ENCODE data around the gene DCAF6.
A peak's percentile ranks its signal among the peaks of the same experiment; 100 is the strongest.
"Not testable (repeated sequence)": the region's sequence is repeated elsewhere in the genome, so short reads cannot be mapped to it uniquely, and the experiment has no call there.

The DCAF6 gene

GRCh38 chr1:168009322-168009721 is 72.8 kb downstream of the DCAF6 start:
- no peak for DNase-seq (ENCODE audit: low read depth in 2 of 2)

GRCh38 chr1:168019407-168019806 is 82.9 kb downstream of the DCAF6 start:
- DNase-seq (ENCODE audit: low read depth in 2 of 2), result no peak

- DNase-seq (ENCODE audit: low read depth in 2 of 2), result no peak
Observed at GRCh38 chr1:168031198-168031597, 94.7 kb downstream of the DCAF6 start.

GRCh38 chr1:168031627-168032026 is 95.1 kb downstream of the DCAF6 start:
- DNase-seq (ENCODE audit: low read depth in 2 of 2), result no peak

GRCh38 chr1:168032029-168032428 is 95.5 kb downstream of the DCAF6 start:
- no peak for DNase-seq (ENCODE audit: low read depth in 2 of 2)

GRCh38 chr1:168035345-168035744 is 98.9 kb downstream of the DCAF6 start:
- no peak for DNase-seq (ENCODE audit: low read depth in 2 of 2)

- DNase-seq (ENCODE audit: low read depth in 2 of 2), result no peak
Observed at GRCh38 chr1:168042362-168042761, 105.9 kb downstream of the DCAF6 start.

GRCh38 chr1:168045311-168045710 is 108.8 kb downstream of the DCAF6 start:
- no peak for DNase-seq (ENCODE audit: low read depth in 2 of 2)

GRCh38 chr1:168050307-168050706 is 113.8 kb downstream of the DCAF6 start:
- DNase-seq (ENCODE audit: low read depth in 2 of 2), result no peak

GRCh38 chr1:168050880-168051279 is 114.4 kb downstream of the DCAF6 start:
- DNase-seq (ENCODE audit: low read depth in 2 of 2), result no peak

GRCh38 chr1:168053681-168054080 is 117.2 kb downstream of the DCAF6 start:
- DNase-seq (ENCODE audit: low read depth in 2 of 2), result no peak

GRCh38 chr1:168054117-168054516 is 117.6 kb downstream of the DCAF6 start:
- DNase-seq (ENCODE audit: low read depth in 2 of 2), result no peak

GRCh38 chr1:168056152-168056551 is 119.7 kb downstream of the DCAF6 start:
- not testable (repeated sequence) for DNase-seq (ENCODE audit: low read depth in 2 of 2)

GRCh38 chr1:168057355-168057754 is 120.9 kb downstream of the DCAF6 start:
- DNase-seq (ENCODE audit: low read depth in 2 of 2), result no peak

- DNase-seq (ENCODE audit: low read depth in 2 of 2), result no peak
Observed at GRCh38 chr1:168057921-168058320, 121.4 kb downstream of the DCAF6 start.

GRCh38 chr1:168064216-168064615 is 127.7 kb downstream of the DCAF6 start:
- no peak for DNase-seq (ENCODE audit: low read depth in 2 of 2)

- DNase-seq (ENCODE audit: low read depth in 2 of 2), result no peak
Observed at GRCh38 chr1:168065506-168065905, 129.0 kb downstream of the DCAF6 start.

GRCh38 chr1:168069384-168069783 is 132.9 kb downstream of the DCAF6 start:
- DNase-seq (ENCODE audit: low read depth in 2 of 2), result no peak

GRCh38 chr1:168079761-168080160 is 143.3 kb downstream of the DCAF6 start:
- DNase-seq (ENCODE audit: low read depth in 2 of 2), result no peak

GRCh38 chr1:168081373-168082007 is 145.0 kb downstream of the DCAF6 start:
- DNase-seq (ENCODE audit: low read depth in 2 of 2), result no peak

- peak; percentile 16 to 23 for DNase-seq (ENCODE audit: low read depth in 2 of 2)
Observed at GRCh38 chr1:168082008-168082876, 145.8 kb downstream of the DCAF6 start.

- DNase-seq (ENCODE audit: low read depth in 2 of 2), result no peak
Observed at GRCh38 chr1:168083456-168084325, 147.2 kb downstream of the DCAF6 start.

Measured in activated CD8-positive, alpha-beta memory T cell treated with anti-CD3 and anti-CD28 coated beads for 4 hours (primary cell).